Erythroblast (primary cell): ENCODE data around the gene PLAAT1.
A peak's percentile ranks its signal among the peaks of the same experiment; 100 is the strongest.

Source experiments
- DNase-seq, 2 experiments: peaks; one replicate each; lab custom pipeline; 2025; lab: John Stamatoyannopoulos, UW
- GATA1 ChIP-seq: IDR thresholded peaks from 2 replicates; pipeline ENCODE4 v1.6.1; 2011; ENCODE audit warnings: low read depth, mild to moderate bottlenecking, control low read depth, low read length, moderate library complexity
- POLR2A ChIP-seq: IDR thresholded peaks from 2 replicates; pipeline ENCODE4 v1.6.1; 2011; ENCODE audit warnings: mild to moderate bottlenecking, low read length

The PLAAT1 gene

DNA sequence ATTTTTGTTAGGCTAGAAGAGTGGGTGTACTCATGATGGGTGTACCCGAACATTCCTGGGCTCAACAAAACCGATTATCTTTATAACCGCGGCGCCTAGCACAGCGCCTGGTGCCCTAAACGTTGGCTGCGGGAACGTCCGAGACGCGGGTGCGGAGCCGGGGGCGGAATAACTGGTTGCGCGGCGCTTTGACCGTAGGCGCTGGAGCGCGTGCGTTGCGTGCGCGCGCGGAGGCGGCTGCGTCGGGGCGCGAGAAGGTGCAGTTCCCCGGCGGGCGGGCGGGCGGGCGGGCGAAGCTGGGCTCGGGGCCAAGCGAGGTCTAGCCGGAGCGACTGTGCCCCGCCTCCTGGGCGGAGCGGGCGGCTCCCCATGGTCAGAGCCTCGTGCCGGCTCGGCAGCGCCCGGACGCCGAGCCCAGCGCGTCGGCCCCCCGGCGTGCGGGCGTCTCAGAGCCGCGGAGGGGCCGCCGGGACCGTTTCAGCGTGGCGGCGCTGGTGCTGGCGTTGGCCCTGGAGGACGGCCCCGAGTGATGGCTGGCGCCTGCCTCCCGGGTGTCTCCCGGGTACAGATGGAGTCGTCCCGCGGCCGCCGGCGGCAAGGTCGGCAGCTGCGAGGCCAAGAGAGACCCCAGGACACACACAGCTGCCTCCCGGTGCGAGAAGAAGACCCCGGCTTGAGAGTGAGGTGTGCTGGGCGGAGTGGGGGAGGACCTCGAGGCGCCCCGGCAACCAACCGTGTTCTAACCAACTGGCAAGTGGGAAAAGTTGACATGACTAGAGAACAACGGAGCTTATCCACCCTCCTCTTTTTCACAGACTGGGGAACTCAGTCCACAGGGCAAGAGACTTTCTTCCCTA lies at the start of gene PLAAT1:
Gene PLAAT1, plus strand, starts transcription at position 373 of the 857 bp plus-strand sequence. CDS start 14,429 bp downstream, outside the sequence.
- DNase-seq, result peak; percentile 61 to 70
- TF ChIP-seq POLR2A (no peak), GATA1 (no peak)

DNA sequence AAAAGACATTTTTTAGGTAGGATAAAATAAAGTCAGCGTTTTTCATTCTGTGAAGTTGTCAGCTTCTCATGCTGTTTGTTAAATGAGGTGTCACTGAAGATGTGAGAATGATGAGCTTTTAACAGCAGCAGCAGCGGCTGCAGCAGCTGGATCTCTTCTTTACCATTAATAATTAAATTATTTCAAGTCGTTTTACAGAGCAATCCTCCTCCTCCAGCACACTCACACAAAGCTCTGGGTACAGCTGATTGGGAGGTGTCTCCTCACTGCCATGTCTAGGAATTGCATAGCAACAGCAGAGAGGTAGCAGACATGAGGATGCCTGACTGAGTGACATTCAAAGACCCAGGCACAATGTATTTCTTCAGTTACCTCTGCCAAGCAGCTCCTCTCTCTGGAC lies 46.7 kb upstream of the PLAAT1 start:
- no peak for DNase-seq
- TF ChIP-seq POLR2A (no peak), GATA1 (no peak)

DNA sequence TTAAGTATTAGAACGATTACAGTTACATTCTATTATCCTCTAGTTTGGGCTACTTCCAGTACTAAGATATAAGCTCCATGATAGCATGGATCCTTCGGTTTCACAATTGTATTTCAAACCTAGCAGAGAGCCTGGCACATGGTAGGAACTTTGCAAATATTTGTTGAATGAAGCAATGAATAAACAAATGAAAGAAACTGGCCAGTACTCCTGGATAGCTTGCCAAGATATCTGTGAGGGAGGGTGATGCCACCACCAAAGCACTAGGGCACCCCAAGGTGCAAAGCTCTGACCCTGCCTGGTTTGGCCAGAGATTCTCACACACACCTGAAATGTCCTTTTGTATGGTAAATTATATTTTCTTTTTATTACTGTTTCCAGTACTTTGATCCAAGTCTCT lies 44.3 kb upstream of the PLAAT1 start:
- DNase-seq, result no peak
- TF ChIP-seq GATA1 (no peak), POLR2A (no peak)

DNA sequence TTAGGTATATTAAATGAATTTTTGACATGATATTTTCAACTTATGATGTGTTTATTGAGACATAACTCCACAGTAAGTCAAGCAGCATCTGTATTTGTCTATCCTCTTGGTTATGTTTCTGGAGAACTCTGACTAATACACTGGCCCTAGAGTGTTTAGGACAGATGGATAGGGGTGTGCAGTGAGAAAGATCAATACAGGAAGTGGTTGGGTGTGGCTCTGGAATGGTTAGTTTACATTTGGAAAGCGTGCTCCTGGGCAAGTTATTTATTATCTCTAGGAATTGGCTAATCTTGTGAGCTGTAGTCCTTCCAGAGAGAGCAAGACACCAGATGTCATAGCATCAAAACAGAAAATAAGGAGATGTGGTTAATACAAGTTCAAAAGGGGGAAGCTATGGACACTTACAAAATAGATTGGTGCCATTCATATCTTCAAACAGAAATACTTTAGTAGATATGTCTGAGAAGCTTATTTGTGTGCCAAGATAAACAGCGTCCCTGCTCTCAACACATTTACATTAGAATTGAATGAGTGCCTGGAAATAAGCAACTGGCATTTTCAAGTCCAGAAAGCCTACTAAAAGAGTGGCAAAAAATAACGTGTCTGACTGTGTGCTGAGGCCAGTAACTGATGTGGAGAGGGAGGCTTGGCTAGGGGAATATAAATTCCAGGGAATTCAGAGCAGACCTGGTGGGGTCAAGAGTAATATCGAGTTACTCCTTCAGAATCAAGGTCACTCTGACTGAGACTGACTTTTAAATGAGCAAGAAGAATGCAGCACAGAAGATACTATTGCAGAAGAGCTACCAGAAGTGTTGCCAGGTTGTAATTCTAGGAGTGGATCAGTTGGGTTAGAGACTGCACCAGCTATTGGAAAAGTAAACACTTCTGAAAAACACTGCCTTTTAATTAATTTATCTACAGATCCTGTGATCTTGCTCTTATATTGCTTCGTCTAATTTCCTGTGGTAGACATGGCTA lies 33.4 kb upstream of the PLAAT1 start:
- TF ChIP-seq GATA1 (no peak), POLR2A (no peak)
- no peak for DNase-seq

DNA sequence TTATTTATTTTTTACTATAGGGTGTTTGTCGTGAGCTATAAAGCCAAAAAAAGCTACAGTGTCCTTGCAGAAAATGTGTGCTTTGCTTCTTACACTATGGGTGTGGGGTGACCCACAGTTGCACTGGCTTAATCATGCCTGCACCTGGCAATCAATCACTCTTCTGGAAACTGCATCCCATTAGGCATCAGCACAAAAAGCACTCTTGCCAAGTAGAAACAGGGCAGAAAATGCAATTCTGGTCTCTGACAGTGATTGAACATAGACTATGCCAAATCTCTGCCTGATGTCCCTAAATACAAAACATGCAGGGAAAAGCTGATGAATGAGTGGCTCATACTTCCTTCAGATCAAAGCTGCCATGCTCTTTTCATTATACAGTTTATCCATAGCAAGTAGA lies 30.4 kb upstream of the PLAAT1 start:
- no peak for DNase-seq
- TF ChIP-seq POLR2A (no peak), GATA1 (no peak)

DNA sequence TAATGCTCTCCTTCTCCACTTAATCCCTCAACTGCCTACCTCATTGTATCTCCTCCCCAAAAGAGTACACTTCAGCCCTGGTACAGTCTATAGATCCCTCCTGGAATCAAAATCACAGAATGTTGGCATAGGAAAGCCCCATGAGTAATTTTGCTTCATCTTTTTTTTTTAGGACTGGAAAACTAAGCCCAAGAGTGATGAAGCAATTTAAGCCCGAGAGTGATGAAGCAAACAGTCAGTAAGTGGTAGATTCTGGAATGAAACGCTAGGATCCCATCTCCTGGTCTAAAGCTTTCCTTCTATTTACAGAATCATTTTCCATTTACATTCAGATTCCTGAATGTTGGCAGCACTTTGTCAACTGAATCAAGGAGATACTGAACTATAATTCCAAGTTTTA lies 29.8 kb upstream of the PLAAT1 start:
- DNase-seq, result no peak
- TF ChIP-seq POLR2A (no peak), GATA1 (no peak)

DNA sequence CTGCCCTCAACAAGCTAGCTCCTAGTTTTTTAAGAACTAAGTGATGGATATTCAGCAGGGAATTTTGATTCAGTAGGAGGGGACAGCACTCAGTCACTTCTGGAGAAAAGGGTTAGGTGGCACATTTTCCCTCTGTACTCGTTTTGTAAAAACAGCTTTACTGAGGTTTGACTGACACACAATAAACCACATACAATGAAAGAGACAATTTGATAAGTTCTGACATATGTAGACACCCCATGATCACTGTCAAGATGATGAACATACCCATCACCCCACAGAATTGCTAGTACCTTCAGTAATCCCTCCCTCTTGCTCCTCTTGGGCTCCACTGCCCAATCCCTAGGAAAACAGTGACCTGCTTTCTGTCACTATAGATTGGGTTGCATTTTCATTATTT lies 29.0 kb upstream of the PLAAT1 start:
- TF ChIP-seq POLR2A (no peak), GATA1 (no peak)
- DNase-seq, result no peak

DNA sequence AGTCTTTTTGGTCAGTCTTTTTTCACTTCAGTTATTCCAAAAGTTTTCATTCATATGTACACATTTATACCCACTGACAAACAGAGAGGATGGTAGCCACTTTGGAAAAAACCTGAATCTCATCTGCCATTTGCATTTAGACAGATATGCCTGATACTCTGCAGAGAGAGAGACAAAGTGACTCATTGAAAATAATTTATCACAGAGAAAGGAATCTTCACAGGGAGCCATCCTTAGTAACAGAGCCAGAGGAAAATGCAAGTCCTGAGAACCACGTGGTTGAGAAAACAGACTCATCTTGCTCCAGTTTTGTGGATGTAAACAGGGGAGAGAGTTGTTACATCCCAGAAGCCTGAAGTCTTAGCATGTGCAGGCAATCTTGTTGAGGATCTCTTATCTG lies 28.2 kb upstream of the PLAAT1 start:
- no peak for TF ChIP-seq GATA1
- TF ChIP-seq POLR2A, result no peak
- DNase-seq, result no peak

DNA sequence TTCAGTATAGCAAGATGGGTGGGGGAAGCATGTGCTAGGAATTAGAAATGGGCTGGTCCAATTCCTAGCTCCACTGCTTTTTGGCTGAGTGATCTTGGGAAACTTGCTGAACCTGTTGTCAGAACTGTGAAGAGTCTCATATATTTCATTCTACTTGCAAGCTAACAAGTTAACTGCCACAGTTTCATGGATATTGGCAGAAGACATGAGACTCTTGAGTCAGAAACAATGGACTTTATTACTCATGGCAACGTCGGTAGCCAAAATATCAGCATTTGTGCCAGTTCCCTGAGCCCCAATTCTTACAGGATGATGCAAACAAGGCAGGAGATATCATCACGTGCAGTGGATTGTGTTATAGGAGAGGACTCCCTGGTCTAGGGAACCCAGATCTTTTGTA lies 26.6 kb upstream of the PLAAT1 start:
- no peak for TF ChIP-seq GATA1
- no peak for TF ChIP-seq POLR2A

DNA sequence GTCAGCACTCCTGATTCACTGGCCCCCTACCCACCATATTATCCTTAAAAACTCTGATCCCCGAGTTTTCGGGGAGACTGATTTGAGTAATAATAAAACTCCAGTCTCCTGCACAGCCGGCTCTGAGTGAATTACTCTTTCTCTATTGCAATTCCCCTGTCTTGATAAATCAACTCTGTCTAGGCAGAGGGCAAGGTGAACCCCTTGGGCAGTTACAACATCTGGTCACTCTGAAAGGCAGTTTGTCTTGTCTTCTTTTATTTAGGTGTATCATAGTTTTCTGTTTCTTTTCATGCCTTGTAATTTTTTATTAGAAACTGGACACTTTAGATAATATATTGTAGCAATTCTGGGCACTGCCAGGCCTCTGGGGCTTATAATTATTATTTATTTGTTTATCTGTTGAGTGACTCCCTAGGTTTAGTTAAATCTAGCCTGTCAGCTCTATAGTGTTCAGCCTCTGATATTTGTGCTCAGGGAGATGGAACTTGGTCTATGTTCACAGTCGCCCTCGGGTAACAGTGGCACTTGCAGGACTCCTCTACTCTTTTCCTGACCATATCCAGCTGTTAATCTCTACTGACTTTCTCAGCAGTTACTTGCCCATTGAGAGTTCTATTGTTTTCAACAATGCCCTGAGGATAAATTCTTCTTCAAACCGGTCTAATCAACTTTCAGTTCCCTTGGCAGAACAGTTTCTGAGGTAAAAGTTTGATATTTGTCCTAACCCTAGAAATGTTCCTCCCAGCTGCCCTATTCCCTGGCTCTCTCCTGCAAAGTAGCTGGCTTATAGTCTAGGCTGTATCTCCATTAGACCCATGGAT lies 15.5 kb upstream of the PLAAT1 start:
- TF ChIP-seq GATA1 (no peak), POLR2A (no peak)
- no peak for DNase-seq

More for the DNA sequence above, 26.6 kb upstream of the PLAAT1 start:
- DNase-seq, result no peak

DNA sequence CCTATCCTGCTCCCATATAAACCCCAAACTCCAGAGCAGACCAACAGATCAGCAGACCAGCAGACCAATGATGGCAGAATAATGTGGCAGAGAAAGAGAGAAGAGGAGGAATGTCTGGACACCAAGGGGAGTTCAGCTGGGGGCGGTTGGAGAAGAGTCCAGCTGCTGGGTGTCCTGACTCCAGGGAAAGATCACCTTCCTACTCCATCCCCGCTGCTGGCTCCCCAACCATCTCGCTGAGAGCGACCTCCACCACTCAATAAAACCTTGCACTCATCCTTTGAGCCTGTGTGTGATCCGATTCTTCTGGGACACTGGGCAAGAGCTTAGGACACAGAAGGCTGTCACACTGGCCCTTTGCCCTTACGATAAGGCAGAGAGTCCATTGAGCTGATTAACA lies 12.8 kb upstream of the PLAAT1 start:
- no peak for DNase-seq
- no peak for TF ChIP-seq POLR2A
- no peak for TF ChIP-seq GATA1

DNA sequence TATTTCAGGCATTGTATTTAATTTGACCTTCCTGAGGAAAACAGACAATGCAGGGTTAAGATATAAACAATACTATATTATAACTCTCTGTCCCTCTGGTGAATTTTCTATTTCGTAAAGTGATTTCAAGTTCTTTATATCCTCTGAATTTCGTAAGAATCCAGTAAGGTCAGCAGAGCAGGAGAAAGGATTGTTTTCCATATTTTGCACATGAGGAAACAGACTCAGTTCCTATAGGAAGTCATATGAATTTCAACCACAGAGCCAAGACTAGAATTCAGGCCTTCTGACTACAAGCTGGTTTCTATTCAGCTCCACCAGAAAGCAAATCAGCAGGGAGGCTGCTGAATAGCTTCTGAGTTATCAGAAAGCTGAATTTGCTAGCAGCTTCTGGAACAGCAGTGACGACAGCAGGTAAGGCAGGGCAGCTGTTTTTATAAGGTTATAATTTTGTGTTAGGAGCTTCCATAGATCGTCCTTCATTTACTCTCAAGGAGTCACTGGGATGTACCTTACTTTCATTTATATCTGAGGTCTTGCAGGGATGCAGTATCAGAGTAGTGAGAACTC lies 11.1 kb upstream of the PLAAT1 start:
- TF ChIP-seq POLR2A, result no peak
- no peak for TF ChIP-seq GATA1
- no peak for DNase-seq

DNA sequence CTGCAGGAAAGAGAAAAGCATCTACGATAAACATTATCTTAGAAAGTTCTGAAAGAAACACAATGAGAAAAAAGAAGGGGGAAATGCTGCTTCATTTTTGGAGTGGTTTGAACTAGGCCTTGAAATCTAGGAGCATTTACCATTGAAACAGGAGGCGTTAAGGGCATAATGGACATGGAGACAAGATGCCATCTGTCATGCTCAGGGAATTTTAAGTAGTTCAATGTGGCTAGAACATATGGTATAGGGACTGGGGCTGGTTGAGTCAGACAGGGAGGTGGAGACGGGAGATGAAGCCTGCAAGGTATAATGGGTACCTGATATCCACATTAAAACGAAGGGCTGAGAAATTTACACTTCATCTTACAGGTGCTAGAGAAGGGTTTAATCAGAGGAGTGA lies 10.4 kb upstream of the PLAAT1 start:
- TF ChIP-seq POLR2A, result no peak
- TF ChIP-seq GATA1, result no peak
- no peak for DNase-seq
